Measurements from ENCODE around the gene WWOX.
"Not testable (repeated sequence)": the region's sequence is repeated elsewhere in the genome, so short reads cannot be mapped to it uniquely, and the experiment has no call there.

- TF ChIP-seq, protein P1, sequence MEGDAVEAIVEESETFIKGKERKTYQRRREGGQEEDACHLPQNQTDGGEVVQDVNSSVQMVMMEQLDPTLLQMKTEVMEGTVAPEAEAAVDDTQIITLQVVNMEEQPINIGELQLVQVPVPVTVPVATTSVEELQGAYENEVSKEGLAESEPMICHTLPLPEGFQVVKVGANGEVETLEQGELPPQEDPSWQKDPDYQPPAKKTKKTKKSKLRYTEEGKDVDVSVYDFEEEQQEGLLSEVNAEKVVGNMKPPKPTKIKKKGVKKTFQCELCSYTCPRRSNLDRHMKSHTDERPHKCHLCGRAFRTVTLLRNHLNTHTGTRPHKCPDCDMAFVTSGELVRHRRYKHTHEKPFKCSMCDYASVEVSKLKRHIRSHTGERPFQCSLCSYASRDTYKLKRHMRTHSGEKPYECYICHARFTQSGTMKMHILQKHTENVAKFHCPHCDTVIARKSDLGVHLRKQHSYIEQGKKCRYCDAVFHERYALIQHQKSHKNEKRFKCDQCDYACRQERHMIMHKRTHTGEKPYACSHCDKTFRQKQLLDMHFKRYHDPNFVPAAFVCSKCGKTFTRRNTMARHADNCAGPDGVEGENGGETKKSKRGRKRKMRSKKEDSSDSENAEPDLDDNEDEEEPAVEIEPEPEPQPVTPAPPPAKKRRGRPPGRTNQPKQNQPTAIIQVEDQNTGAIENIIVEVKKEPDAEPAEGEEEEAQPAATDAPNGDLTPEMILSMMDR (conservative IDR thresholded peaks at IDR 0.05 in 1 of 2, IDR thresholded peaks at IDR 0.05 in 1 of 2; ENCODE audit: extremely low read depth in 1 of 2, insufficient read depth in 1 of 2, low read depth in 1 of 2, low read length in 2 of 2), result not testable (repeated sequence)
- not testable (repeated sequence) for TF ChIP-seq EZH2 (IDR thresholded peaks at IDR 0.05; ENCODE audit: borderline replicate concordance, low read length)
Observed at GRCh38 chr16:79245700-79246099, 1146.2 kb downstream of the WWOX start.

All from mammary epithelial cell (primary cell).